ENCODE measurements around the gene NCF1.
"Not testable (repeated sequence)": the region's sequence is repeated elsewhere in the genome, so short reads cannot be mapped to it uniquely, and the experiment has no call there.

NCF1 gene

DNA sequence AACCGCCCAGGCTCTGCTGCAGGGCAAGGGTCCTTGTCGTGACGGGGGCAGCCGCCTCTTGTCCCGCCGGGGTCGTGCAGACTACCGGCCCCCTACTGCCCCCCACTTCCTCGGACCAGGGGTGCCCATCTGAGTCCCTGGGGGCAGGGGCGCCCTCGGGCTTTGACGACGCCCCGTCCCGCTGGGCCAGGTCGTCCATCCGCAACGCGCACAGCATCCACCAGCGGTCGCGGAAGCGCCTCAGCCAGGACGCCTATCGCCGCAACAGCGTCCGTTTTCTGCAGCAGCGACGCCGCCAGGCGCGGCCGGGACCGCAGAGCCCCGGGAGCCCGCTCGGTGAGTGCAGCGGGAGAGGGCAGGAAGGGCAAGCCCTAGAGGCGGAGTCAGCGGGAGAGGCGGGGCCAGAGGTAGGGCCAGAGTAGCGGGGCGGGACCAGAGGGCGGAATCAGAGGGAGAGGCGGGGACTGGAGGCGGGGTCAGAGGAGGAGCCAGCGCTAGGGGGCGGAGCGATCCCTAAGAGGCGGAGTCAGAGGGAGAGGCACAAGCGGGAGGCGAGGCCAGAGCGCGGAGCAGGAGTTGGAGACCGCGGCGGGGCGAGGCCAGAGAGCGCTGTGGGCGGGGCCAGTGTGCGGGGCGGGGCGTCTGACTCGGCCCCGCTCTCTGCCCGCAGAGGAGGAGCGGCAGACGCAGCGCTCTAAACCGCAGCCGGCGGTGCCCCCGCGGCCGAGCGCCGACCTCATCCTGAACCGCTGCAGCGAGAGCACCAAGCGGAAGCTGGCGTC, 14.7 kb downstream of the NCF1 start:
- DNase-seq = peak; percentile 88

DNA sequence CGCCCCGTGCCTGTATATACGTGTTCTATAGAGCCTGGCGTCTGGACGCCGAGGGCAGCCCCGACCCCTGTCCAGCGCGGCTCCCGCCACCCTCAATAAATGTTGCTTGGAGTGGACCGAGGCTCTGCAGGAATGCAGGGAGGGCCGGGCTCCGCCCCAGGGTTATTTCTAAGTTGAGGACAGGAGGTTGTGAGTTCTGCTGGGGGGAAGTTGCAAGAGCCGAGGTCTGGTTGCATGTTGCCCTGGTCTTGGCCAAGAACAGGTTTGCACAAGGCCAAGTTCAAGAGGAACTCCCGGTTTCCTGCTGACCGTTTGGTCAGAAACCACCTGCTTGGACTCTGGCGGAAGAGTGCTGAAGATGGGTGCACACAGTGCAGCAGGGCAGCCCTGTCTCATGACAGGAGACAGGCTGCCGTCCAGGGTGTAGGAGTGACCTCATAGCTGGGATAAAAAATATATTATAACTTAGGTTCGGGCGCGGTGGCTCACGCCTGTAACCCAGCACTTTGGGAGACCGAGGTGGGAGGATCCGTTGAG, 15.5 kb downstream of the NCF1 start:
- DNase-seq = not testable (repeated sequence)

DNA sequence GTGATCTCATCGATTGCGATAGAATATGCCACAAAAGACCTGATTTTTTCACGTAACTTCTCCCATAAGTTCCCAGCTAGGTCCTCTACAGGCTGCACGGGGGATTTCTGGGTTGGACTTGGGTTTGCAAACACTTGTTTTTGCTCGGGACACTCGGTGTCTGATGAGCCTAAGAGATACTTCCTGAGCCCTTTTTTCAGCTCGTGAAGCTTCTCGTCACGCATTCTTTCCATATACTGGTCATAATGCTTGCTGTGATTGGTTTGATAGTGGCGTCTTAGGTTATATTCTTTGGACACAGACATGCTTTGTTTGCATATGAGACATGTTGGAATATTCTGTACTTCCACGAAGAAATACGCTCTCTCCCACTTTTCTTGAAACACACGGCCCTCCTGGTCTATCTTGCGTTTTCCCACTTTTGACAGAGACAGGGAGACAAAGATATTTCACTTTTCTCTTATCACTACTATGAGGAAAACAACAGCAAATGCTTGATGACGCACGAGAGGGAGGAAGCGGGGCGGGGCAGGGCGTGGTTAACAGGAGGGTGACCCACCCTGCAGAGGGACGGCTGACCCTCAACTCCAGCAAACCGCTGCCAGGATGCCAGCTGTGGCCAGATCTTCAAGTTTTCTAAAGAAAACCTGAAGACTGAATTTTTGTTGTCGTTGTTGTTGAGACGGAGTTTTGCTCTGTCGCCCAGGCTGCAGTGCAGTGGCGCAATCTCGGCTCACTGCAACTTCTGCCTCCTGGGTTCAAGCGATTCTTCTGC, 24.2 kb downstream of the NCF1 start:
- DNase-seq = not testable (repeated sequence)

DNA sequence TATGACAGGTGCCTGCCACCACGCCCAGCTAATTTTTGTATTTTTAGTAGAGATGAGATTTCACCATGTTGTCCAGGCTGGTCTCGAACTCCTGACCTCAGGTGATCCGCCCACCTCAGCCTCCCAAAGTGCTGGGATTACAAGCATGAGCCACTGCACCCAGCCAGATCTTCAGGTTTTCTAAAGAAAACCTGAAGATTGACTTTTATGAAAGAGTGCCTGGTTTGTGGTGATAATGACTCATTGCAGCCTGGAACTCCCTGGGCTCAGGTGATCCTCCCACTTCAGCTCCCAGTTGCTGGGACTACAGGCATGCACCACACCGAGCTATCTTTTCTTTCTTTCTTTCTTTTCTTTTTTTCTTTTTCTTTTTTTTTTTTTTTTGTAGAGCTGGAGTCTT, 24.8 kb downstream of the NCF1 start:
- DNase-seq = not testable (repeated sequence)

DNA sequence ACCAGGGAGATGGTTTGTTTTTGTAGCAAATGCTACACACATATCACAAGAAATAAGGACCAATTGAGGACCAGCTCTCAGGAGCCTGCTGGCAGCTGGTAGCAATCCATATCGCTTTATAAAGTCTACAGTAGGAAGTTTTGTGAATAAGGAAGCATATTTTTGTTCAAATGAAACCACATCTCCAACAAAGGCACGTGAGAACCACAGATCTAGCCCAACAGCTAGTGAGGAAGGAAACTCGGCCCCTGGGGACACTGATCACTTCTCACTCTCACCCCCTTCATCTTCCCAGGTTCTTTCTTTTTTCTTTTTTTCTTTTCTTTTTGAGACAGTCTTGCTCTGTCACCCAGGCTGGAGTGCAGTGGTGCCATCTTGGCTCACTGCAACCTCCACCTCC, 42.1 kb downstream of the NCF1 start:
- DNase-seq = not testable (repeated sequence)

DNA sequence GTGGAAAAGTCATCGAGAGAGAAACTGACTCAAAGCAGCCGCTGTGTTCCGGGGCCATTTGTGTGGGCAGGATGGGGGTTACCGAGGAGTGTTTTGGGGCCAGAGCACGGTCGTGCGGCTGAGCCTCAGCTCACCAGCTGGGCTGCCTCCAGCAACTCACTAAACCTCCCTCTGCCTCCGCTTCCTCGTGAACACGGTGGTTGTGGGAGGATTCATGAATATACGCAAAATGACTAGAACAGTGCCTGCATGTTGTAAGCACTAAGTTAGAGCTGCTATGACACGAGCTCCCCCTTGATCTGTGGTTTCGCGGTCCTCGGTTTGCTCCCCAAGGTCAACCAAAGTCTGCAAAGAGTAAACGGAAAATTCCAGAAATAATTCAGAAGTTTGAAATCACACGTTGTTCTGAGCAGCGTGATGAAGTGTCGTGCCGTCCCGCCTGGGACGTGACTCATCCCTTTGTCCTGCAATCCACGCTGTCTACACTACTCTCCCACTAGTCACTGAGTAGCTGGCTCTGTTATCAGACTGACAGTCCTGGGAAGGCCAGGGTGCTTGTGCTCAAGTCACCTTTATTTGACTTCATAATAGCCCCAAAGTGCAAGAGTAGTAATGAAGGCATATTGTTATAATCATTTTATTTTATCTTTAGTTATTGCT, 46.5 kb downstream of the NCF1 start:
- DNase-seq = not testable (repeated sequence)

DNA sequence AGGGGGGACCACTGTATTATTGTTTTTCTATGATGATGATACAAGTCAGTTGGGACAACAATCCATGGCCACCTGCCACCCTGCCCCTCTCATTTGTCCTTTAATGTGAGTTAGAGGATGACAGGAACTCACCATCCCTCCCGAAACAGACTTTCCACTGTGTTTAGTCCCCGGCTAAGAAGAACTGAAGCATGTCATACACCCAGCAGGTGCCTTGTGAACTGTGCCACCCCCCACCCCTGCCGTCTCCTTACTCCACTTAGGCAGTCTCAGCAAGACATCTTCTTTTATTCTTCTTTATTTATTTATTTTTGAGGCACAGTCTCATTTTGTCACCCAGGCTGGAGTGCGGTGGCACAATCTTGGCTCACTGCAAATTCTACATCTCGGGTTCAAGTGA, 47.4 kb downstream of the NCF1 start:
- DNase-seq = not testable (repeated sequence)

DNA sequence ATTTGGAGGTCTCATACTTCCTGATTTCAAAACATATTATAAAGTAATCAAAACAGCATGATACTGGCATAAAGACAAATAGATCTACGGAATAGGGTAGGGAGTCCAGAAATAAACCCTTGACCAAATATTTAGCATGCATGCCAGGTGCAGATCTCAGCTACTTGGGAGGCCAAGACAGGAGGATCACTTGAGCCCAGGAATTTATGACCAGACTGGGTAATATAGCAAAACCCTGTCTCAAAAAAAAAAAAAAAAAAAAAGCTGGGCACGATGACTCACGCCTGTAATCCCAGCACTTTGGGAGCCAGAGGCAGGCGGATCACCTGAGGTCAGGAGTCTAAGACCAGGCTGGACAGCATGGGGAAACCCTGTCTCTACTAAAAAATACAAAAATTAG, 56.1 kb downstream of the NCF1 start:
- DNase-seq = not testable (repeated sequence)

DNA sequence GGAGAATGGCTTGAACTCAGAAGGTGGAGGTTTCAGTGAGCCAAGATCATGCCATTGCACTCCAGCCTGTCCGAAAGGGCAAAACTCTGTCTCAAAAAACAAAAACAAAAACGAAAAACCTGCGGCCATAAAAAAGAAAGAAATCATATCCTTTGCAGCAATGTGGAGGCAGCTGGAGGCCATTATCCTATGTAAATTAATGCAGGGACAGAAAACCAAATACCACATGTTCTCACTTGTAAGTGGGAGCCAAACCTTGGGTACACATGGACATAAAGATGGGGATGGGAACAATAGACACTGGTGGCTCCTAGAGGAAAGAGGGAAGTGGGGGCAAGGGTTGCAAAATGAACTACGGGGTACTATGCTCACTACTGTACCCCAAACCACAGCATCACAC, 56.6 kb downstream of the NCF1 start:
- not testable (repeated sequence) for DNase-seq
